Keratinocyte (primary cell): ENCODE data around the gene DEDD2. TPM values are rescaled to one million over a fixed set of nuclear protein-coding genes. Genes with fewer than 3 reads are reported as not detected.

Source experiments
- DNase-seq: peaks from one replicate; pipeline ENCODE4 v3.0.0-alpha.2; 2011; ENCODE audit warnings: low read depth, missing footprints, low spot score
- FAIRE-seq: peaks from 2 replicates; lab custom pipeline; 2011; peaks lifted over from hg19 to GRCh38; lab: Jason Lieb, UNC
- H2AFZ ChIP-seq: 2 replicates; pipeline ENCODE4 v1.6.0; 2012; ENCODE audit warnings: low read length, control low read depth, inconsistent platforms; ENCODE audit not compliant: control insufficient read depth
- H3K27ac ChIP-seq: 2 replicates; pipeline ENCODE4 v1.5.1; 2011; ENCODE audit warnings: low read length; ENCODE audit not compliant: control insufficient read depth, insufficient read depth
- H3K27me3 ChIP-seq: 3 replicates; pipeline ENCODE4 v1.6.0; 2011; ENCODE audit warnings: low read length; ENCODE audit not compliant: control insufficient read depth, insufficient read depth; ENCODE audit errors: extremely low read depth
- H3K36me3 ChIP-seq, 2 experiments: 2 replicates in 1 of 2; 3 replicates in 1 of 2; pipeline ENCODE4 v1.5.1; 2011; ENCODE audit warnings: low read length in 2 of 2, mild to moderate bottlenecking in 1 of 2; ENCODE audit not compliant: control insufficient read depth in 2 of 2, insufficient read depth in 2 of 2; ENCODE audit errors: extremely low read depth in 1 of 2
- H3K4me1 ChIP-seq: 3 replicates; pipeline ENCODE4 v1.5.1; 2011; ENCODE audit warnings: low read length; ENCODE audit not compliant: control insufficient read depth, insufficient read depth; ENCODE audit errors: extremely low read depth
- H3K4me2 ChIP-seq: 3 replicates; pipeline ENCODE4 v1.6.0; 2011; ENCODE audit warnings: low read depth, low read length; ENCODE audit not compliant: control insufficient read depth, insufficient read depth; ENCODE audit errors: extremely low read depth
- H3K4me3 ChIP-seq, 3 experiments: fragments of 200-600 bp in 1 of 3; sonication (generic) in 1 of 3; 2 replicates in 2 of 3; 3 replicates in 1 of 3; pipeline ENCODE4 v1.5.1; 2011 to 2016; ENCODE audit warnings: low read length in 3 of 3, mild to moderate bottlenecking in 3 of 3, control low read depth in 2 of 3, inconsistent platforms in 1 of 3, low read depth in 1 of 3, mixed read lengths in 1 of 3, mixed run types in 1 of 3, moderate library complexity in 1 of 3; ENCODE audit not compliant: control insufficient read depth in 2 of 3, insufficient read depth in 2 of 3; ENCODE audit errors: extremely low read depth in 1 of 3
- H3K79me2 ChIP-seq: 2 replicates; pipeline ENCODE4 v1.6.0; 2012; ENCODE audit warnings: low read length; ENCODE audit not compliant: control insufficient read depth, insufficient read depth
- H3K9ac ChIP-seq: 3 replicates; pipeline ENCODE4 v1.6.0; 2011; ENCODE audit warnings: low read length; ENCODE audit not compliant: control insufficient read depth, insufficient read depth; ENCODE audit errors: extremely low read depth
- H3K9me1 ChIP-seq: 3 replicates; pipeline ENCODE4 v1.6.0; 2011; ENCODE audit warnings: low read length; ENCODE audit not compliant: control insufficient read depth, insufficient read depth; ENCODE audit errors: extremely low read depth
- H3K9me3 ChIP-seq: 2 replicates; pipeline ENCODE4 v1.5.1; 2012; ENCODE audit warnings: low read depth, low read length; ENCODE audit not compliant: control insufficient read depth
- H4K20me1 ChIP-seq: 3 replicates; pipeline ENCODE4 v1.6.0; 2011; ENCODE audit warnings: low read length; ENCODE audit not compliant: control insufficient read depth, insufficient read depth; ENCODE audit errors: extremely low read depth
- EZH2 ChIP-seq: IDR thresholded peaks from one replicate; pipeline ENCODE4 v1.6.1; 2012; ENCODE audit warnings: inconsistent platforms, mild to moderate bottlenecking, low read length, moderate library complexity
- dilution Hi-C: fragments of 300-500 bp; cut with MboI; formaldehyde crosslinking; loops from one replicate; pipeline ENCODE4 v1.7.0; 2020; ENCODE audit warnings: low sequenced_read_pairs; ENCODE audit not compliant: extremely low pct_ligation_motif_present
- polyA plus RNA-seq, 5 experiments: library from polyadenylated mRNA; depleted of rRNA in 3 of 5; stranded (reverse) in 3 of 5; stranded (forward) in 1 of 5; unstranded in 1 of 5; fragments of >200 nt; gene quantifications; 1 replicate in 1 of 5; 2 replicates in 3 of 5; 3 replicates in 1 of 5; pipeline versions ENCODE4 v1.2.1 to v1.2.3, GENCODE V29; 2011 to 2012; ENCODE audit warnings: missing spikeins in 2 of 5, low read depth in 1 of 5, low replicate concordance in 1 of 5
- TF ChIP-seq, protein P1 (sequence below), 3 experiments: IDR thresholded peaks in 1 of 3; conservative IDR thresholded peaks in 1 of 3; optimal IDR thresholded peaks in 1 of 3; 2 replicates in 2 of 3; 3 replicates in 1 of 3; pipeline versions ENCODE3 to v1.5.1; 2011; ENCODE audit warnings: low read length in 3 of 3, mild to moderate bottlenecking in 3 of 3, moderate library complexity in 2 of 3, control low read depth in 1 of 3, inconsistent platforms in 1 of 3; ENCODE audit not compliant: insufficient read depth in 2 of 3; ENCODE audit errors: extremely low read depth in 1 of 3

DEDD2 gene
- polyA plus RNA-seq, 1 donor (not counting 4 experiments of a cell fraction or from before 2014, with no cell fraction given) = 20.8 TPM

GRCh38 chr19:42149447-42150202 is 67.9 kb downstream of the DEDD2 start:
- Histone ChIP-seq H3K79me2 (no peaks in the 10 kb centered on the region), H3K4me1 (peaks cover 9% of the 10 kb centered on the region), H4K20me1 (no peaks in the 10 kb centered on the region), H3K27me3 (peaks cover 40% of the 10 kb centered on the region), H3K27ac (no peak overlapping the region), H3K4me2 (no peak overlapping the region), H3K4me3 (no peak overlapping the region), H3K9me3 (no peaks in the 10 kb centered on the region), H3K36me3 (no peaks in the 10 kb centered on the region), H3K9ac (no peak overlapping the region), H3K9me1 (no peaks in the 10 kb centered on the region), H2AFZ (no peak overlapping the region)
- DNase-seq (no peak), FAIRE-seq (no peak)
- TF ChIP-seq EZH2 = no peak
- TF ChIP-seq, protein P1, sequence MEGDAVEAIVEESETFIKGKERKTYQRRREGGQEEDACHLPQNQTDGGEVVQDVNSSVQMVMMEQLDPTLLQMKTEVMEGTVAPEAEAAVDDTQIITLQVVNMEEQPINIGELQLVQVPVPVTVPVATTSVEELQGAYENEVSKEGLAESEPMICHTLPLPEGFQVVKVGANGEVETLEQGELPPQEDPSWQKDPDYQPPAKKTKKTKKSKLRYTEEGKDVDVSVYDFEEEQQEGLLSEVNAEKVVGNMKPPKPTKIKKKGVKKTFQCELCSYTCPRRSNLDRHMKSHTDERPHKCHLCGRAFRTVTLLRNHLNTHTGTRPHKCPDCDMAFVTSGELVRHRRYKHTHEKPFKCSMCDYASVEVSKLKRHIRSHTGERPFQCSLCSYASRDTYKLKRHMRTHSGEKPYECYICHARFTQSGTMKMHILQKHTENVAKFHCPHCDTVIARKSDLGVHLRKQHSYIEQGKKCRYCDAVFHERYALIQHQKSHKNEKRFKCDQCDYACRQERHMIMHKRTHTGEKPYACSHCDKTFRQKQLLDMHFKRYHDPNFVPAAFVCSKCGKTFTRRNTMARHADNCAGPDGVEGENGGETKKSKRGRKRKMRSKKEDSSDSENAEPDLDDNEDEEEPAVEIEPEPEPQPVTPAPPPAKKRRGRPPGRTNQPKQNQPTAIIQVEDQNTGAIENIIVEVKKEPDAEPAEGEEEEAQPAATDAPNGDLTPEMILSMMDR (optimal IDR thresholded peaks at IDR 0.05 in 1 of 3, IDR thresholded peaks at IDR 0.05 in 1 of 3, conservative IDR thresholded peaks at IDR 0.05 in 1 of 3; ENCODE audit: extremely low read depth in 1 of 3, insufficient read depth in 2 of 3, low read length in 3 of 3) = no peak
- dilution Hi-C loops = no loop called here

Other genes starting within 250 kb of the DEDD2 start
- 0.05 to 0.09 TPM in 2 of 3 replicates, not detected in the other for gene ATP1A3, start 223.4 kb downstream of the DEDD2 start, polyA plus RNA-seq
- gene GRIK5, start 147.5 kb downstream of the DEDD2 start, polyA plus RNA-seq = 0.06 to 0.44 TPM (median 0.17 TPM) in 3 replicates
- gene ZNF574, start 141.5 kb downstream of the DEDD2 start, polyA plus RNA-seq = 6.8 to 14.7 TPM (median 13.1 TPM) in 3 replicates
- gene POU2F2, start 85.2 kb downstream of the DEDD2 start, polyA plus RNA-seq = 7.0 to 9.6 TPM (median 7.1 TPM) in 3 replicates
- gene ZNF526, start 2.6 kb upstream of the DEDD2 start, polyA plus RNA-seq = 5.0 to 9.3 TPM (median 5.4 TPM) in 3 replicates
- gene GSK3A, start 24.9 kb upstream of the DEDD2 start, polyA plus RNA-seq = 36.9 to 53.3 TPM (median 42.5 TPM) in 3 replicates
- 75.4 to 87.4 TPM (median 83.5 TPM) in 3 replicates for gene ERF, start 37.5 kb upstream of the DEDD2 start, polyA plus RNA-seq
- gene CIC, start 51.6 kb upstream of the DEDD2 start, polyA plus RNA-seq = 3.1 to 11.1 TPM (median 3.8 TPM) in 3 replicates
- gene PRR19, start 84.5 kb upstream of the DEDD2 start, polyA plus RNA-seq = 0.25 to 0.88 TPM (median 0.35 TPM) in 3 replicates
- gene PAFAH1B3, start 84.9 kb upstream of the DEDD2 start, polyA plus RNA-seq = 27.6 to 55.4 TPM (median 28.3 TPM) in 3 replicates
- not detected in 3 replicates for gene TMEM145, start 95.6 kb upstream of the DEDD2 start, polyA plus RNA-seq
- 4.1 to 7.3 TPM (median 6.1 TPM) in 3 replicates for gene MEGF8, start 108.0 kb upstream of the DEDD2 start, polyA plus RNA-seq
- gene CNFN, start 172.6 kb upstream of the DEDD2 start, polyA plus RNA-seq = 3.0 to 10.2 TPM (median 5.1 TPM) in 3 replicates
- gene LIPE, start 209.7 kb upstream of the DEDD2 start, polyA plus RNA-seq = 5.0 to 9.1 TPM (median 6.1 TPM) in 3 replicates
- gene CXCL17, start 225.3 kb upstream of the DEDD2 start, polyA plus RNA-seq = 0.06 TPM in 1 of 3 replicates, not detected in the others